Neural cell (in vitro differentiated cells): ENCODE data around the gene NDST4.

Experiments used
- CTCF ChIP-seq: fragments of 450-650 bp; IDR thresholded peaks from 2 replicates; pipeline ENCODE4 v1.5.1; 2014; ENCODE audit warnings: antibody characterized with exemption, mild to moderate bottlenecking, moderate library complexity; ENCODE audit not compliant: poor library complexity, severe bottlenecking
- EP300 ChIP-seq: fragments of 450-650 bp; conservative IDR thresholded peaks from 2 replicates; pipeline ENCODE4 v1.6.1; 2014; ENCODE audit warnings: antibody characterized with exemption, mild to moderate bottlenecking, moderate library complexity; ENCODE audit not compliant: poor library complexity, severe bottlenecking
- EZH2 ChIP-seq: fragments of 200-600, 300-800 bp; shearing (Covaris generic), sonication (generic); IDR thresholded peaks from 2 replicates; pipeline ENCODE4 v1.6.1; 2014; ENCODE audit warnings: antibody characterized with exemption, low read length, borderline replicate concordance, mild to moderate bottlenecking; ENCODE audit not compliant: insufficient read depth, poor library complexity, severe bottlenecking
- POLR2AphosphoS5 ChIP-seq: IDR thresholded peaks from 2 replicates; pipeline ENCODE4 v1.6.1; 2012
- RAD21 ChIP-seq: fragments of 450-650 bp; conservative IDR thresholded peaks from 2 replicates; pipeline ENCODE4 v1.6.1; 2014; ENCODE audit warnings: antibody characterized with exemption, mild to moderate bottlenecking, moderate library complexity
- TF ChIP-seq, protein P1 (sequence below): IDR thresholded peaks from 2 replicates; pipeline ENCODE4 v1.6.1; 2012; ENCODE audit warnings: borderline replicate concordance

DNA sequence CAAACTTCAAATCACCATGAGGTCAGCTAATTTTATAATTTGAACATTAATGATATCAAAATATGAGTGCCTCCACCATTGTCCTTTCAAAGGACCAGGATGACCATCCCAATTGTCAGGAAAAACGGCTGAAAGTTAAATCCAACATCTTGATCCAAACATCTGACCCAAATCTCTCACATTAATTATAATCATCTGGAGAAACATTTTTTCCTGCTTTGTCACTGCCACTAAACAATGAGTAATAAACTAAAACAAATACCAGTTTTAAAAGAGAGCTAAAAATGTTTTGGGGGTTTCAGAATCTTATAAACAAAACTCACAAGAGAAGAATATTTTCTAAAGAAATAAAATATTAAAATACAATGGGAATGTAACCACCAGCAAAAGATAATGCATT is 45.7 kb upstream of the NDST4 start:
- TF ChIP-seq CTCF = no peak
- TF ChIP-seq POLR2AphosphoS5 = no peak
- TF ChIP-seq EZH2 = no peak
- TF ChIP-seq EP300 = no peak
- TF ChIP-seq RAD21 = no peak
- TF ChIP-seq, protein P1, sequence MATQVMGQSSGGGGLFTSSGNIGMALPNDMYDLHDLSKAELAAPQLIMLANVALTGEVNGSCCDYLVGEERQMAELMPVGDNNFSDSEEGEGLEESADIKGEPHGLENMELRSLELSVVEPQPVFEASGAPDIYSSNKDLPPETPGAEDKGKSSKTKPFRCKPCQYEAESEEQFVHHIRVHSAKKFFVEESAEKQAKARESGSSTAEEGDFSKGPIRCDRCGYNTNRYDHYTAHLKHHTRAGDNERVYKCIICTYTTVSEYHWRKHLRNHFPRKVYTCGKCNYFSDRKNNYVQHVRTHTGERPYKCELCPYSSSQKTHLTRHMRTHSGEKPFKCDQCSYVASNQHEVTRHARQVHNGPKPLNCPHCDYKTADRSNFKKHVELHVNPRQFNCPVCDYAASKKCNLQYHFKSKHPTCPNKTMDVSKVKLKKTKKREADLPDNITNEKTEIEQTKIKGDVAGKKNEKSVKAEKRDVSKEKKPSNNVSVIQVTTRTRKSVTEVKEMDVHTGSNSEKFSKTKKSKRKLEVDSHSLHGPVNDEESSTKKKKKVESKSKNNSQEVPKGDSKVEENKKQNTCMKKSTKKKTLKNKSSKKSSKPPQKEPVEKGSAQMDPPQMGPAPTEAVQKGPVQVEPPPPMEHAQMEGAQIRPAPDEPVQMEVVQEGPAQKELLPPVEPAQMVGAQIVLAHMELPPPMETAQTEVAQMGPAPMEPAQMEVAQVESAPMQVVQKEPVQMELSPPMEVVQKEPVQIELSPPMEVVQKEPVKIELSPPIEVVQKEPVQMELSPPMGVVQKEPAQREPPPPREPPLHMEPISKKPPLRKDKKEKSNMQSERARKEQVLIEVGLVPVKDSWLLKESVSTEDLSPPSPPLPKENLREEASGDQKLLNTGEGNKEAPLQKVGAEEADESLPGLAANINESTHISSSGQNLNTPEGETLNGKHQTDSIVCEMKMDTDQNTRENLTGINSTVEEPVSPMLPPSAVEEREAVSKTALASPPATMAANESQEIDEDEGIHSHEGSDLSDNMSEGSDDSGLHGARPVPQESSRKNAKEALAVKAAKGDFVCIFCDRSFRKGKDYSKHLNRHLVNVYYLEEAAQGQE = no peak
